Upper lobe of right lung (tissue), 1 donor: ENCODE data around the gene SENP2. TPM values are rescaled to one million over a fixed set of nuclear protein-coding genes. Genes with fewer than 3 reads are reported as not detected.
"Not testable (repeated sequence)": the region's sequence is repeated elsewhere in the genome, so short reads cannot be mapped to it uniquely, and the experiment has no call there.

Experiments used
- ATAC-seq: fragments of 200-7000 bp; cut with Tn5 transposase; one replicate; pipeline ENCODE4 v1.9.1; 2020; ENCODE audit warnings: mild to moderate bottlenecking, moderate library complexity
- DNase-seq: peaks from one replicate; pipeline ENCODE4 v3.0.0-alpha.2; 2020
- H3K27ac ChIP-seq: fragments of 200-600 bp; one replicate; pipeline ENCODE4 v1.8.0; 2022
- H3K27me3 ChIP-seq: fragments of 200-600 bp; one replicate; pipeline ENCODE4 v1.8.0; 2022; ENCODE audit warnings: mild to moderate bottlenecking
- H3K36me3 ChIP-seq: fragments of 200-600 bp; one replicate; pipeline ENCODE4 v1.8.0; 2022
- H3K4me1 ChIP-seq: fragments of 200-600 bp; one replicate; pipeline ENCODE4 v1.8.0; 2022
- H3K4me3 ChIP-seq: fragments of 200-600 bp; one replicate; pipeline ENCODE4 v1.8.0; 2022; ENCODE audit warnings: mild to moderate bottlenecking
- H3K9me3 ChIP-seq: fragments of 200-600 bp; one replicate; pipeline ENCODE4 v1.8.0; 2022
- intact Hi-C: fragments of 100-400 bp; cut with DNase I; formaldehyde crosslinking; loops from one replicate; pipeline ENCODE4 v1.11.0; 2022
- total RNA-seq: library from RNA; stranded (reverse); fragmentation: NEBNext Ultra II Directional; extraction: Animal tissue kit (Norgen Biotek cat#: 25700); gene quantifications from one replicate; pipeline ENCODE4 v1.2.1, GENCODE V29; 2021
- TF ChIP-seq, protein P1 (sequence below): fragments of 200-600 bp; IDR thresholded peaks from one replicate; pipeline ENCODE4 v1.8.0; 2022; ENCODE audit warnings: antibody characterized with exemption
- donor health status: DM: no; HTN: yes; CAD: no; lungs with severe emphysema.

The SENP2 gene
- total RNA-seq, 1 donor from 2014 or later: 42.0 TPM

GRCh38 chr3:185549651-185550111 lies 36.4 kb upstream of the SENP2 start:
- Histone ChIP-seq H3K9me3 (no peaks in the 10 kb centered on the region), H3K4me3 (no peak overlapping the region), H3K36me3 (no peaks in the 10 kb centered on the region), H3K27ac (peak overlapping the region; percentile 72), H3K4me1 (no peaks in the 10 kb centered on the region), H3K27me3 (no peaks in the 10 kb centered on the region)
- TF ChIP-seq, protein P1, sequence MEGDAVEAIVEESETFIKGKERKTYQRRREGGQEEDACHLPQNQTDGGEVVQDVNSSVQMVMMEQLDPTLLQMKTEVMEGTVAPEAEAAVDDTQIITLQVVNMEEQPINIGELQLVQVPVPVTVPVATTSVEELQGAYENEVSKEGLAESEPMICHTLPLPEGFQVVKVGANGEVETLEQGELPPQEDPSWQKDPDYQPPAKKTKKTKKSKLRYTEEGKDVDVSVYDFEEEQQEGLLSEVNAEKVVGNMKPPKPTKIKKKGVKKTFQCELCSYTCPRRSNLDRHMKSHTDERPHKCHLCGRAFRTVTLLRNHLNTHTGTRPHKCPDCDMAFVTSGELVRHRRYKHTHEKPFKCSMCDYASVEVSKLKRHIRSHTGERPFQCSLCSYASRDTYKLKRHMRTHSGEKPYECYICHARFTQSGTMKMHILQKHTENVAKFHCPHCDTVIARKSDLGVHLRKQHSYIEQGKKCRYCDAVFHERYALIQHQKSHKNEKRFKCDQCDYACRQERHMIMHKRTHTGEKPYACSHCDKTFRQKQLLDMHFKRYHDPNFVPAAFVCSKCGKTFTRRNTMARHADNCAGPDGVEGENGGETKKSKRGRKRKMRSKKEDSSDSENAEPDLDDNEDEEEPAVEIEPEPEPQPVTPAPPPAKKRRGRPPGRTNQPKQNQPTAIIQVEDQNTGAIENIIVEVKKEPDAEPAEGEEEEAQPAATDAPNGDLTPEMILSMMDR: no peak
- peak; percentile 67 for ATAC-seq
- DNase-seq: no peak
- intact Hi-C loops: no loop called here

DNA sequence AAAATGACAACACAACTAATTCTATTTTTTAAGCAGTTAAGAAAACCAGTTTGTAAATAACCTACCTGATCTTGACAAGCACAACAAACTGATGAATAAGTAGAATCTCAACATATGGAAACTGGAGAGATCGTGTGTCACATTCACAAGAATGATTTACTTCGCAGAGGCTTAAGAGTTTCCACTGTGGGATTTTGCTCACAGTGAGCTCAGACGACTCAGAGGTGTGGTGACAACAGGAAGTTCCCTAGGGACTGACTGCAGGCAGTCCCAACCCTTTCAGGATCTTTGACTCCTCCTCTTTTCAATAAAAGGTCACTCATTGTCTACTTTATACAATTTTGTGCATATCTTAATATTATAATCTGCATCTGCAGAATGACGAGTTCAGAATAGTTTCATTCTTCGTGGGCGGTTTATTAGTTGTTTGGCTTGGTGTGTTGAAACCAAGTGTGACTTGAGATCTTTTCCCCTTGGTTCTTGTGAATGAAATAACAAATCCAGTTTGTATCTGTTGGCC lies 33.7 kb upstream of the SENP2 start, which contains the start of gene LIPH:
Gene LIPH, minus strand, starts transcription at position 231 of the 520 bp plus-strand sequence. Its CDS starts 117 bp downstream, at position 114.
- Histone ChIP-seq H3K4me1 (no peaks in the 10 kb centered on the region), H3K27me3 (no peaks in the 10 kb centered on the region), H3K4me3 (peak within 1 kb of the TSS; percentile 44), H3K9me3 (no peaks in the 10 kb centered on the region), H3K27ac (peak within 1 kb of the TSS; percentile 72), H3K36me3 (no peaks in the 10 kb centered on the region)
- TF ChIP-seq, protein P1: no peak
- peak; percentile 90 for ATAC-seq
- intact Hi-C loops: no loop called here
- DNase-seq: no peak

- H3K36me3 ChIP-seq: no peaks in the 10 kb centered on the region
- H3K27me3 ChIP-seq: no peaks in the 10 kb centered on the region
- TF ChIP-seq, protein P1: no peak
- H3K9me3 ChIP-seq: no peaks in the 10 kb centered on the region
- no peaks in the 10 kb centered on the region for H3K4me1 ChIP-seq
- H3K4me3 ChIP-seq: no peak overlapping the region
- no peak overlapping the region for H3K27ac ChIP-seq
- intact Hi-C loops: no loop called here
- ATAC-seq (no peak), DNase-seq (no peak)
Observed at GRCh38 chr3:185555101-185555501, 31.0 kb upstream of the SENP2 start.

GRCh38 chr3:185555860-185556347 lies 30.2 kb upstream of the SENP2 start:
- intact Hi-C loops: no loop called here
- no peak for DNase-seq
- TF ChIP-seq, protein P1: no peak
- Histone ChIP-seq H3K36me3 (no peaks in the 10 kb centered on the region), H3K4me3 (no peak overlapping the region), H3K27ac (no peak overlapping the region), H3K4me1 (peaks cover under 1% of the 10 kb centered on the region), H3K27me3 (peaks cover 3% of the 10 kb centered on the region), H3K9me3 (no peaks in the 10 kb centered on the region)
- no peak for ATAC-seq

GRCh38 chr3:185556640-185557039 lies 29.5 kb upstream of the SENP2 start:
- H3K27me3 ChIP-seq, H3K4me3 ChIP-seq, H3K27ac ChIP-seq, H3K4me1 ChIP-seq, ATAC-seq, H3K36me3 ChIP-seq, DNase-seq, intact Hi-C loops, H3K9me3 ChIP-seq: not testable (repeated sequence)

GRCh38 chr3:185558395-185558794 lies 27.7 kb upstream of the SENP2 start:
- Histone ChIP-seq H3K27me3 (peaks cover 5% of the 10 kb centered on the region), H3K4me3 (no peak overlapping the region), H3K4me1 (peaks cover 11% of the 10 kb centered on the region), H3K9me3 (no peaks in the 10 kb centered on the region), H3K27ac (peak overlapping the region; percentile 77), H3K36me3 (no peaks in the 10 kb centered on the region)
- DNase-seq: peak; percentile 78
- ATAC-seq: peak; percentile 72
- intact Hi-C loops: no loop called here
- TF ChIP-seq, protein P1: no peak
